SK-N-SH (cell line): Measurements from ENCODE around the gene UBXN6. TPM values are rescaled to one million over a fixed set of nuclear protein-coding genes. Genes with fewer than 3 reads are reported as not detected.

Source experiments
- CTCF ChIA-PET: fragments of 300-600, 350-600 bp; formaldehyde crosslinking; extraction: SDS; loops from one replicate; lab custom pipeline; 2021; lab: Yijun Ruan, JAX
- POLR2A ChIA-PET: fragments of 350-600 bp; sonication (Branson Sonifier 250); formaldehyde crosslinking; extraction: SDS; loops from one replicate; lab custom pipeline; 2020; ENCODE audit warnings: antibody characterized with exemption, inconsistent platforms; lab: Yijun Ruan, JAX
- DNase-seq: peaks from one replicate; pipeline ENCODE4 v3.0.0; 2012
- H2AFZ ChIP-seq: fragments of 200-600 bp; sonication (generic); 2 replicates; pipeline ENCODE4 v1.8.1; 2016; ENCODE audit warnings: antibody characterized with exemption, mild to moderate bottlenecking, low read depth
- H3F3A ChIP-seq: fragments of 200-600 bp; sonication (generic); replicated peaks from 2 replicates; pipeline ENCODE3; 2016; ENCODE audit warnings: antibody characterized with exemption, mild to moderate bottlenecking; ENCODE audit not compliant: insufficient read depth
- H3K27ac ChIP-seq, 2 experiments: fragments of 200-500 bp in 1 of 2; fragments of 200-600 bp in 1 of 2; sonication (Bioruptor generic) in 1 of 2; sonication (generic), shearing (Covaris generic) in 1 of 2; 2 replicates each; pipeline versions ENCODE4 v1.5.1 to v1.6.1; 2014 to 2016; ENCODE audit warnings: low read depth in 2 of 2, inconsistent platforms in 1 of 2, low read length in 1 of 2, mild to moderate bottlenecking in 1 of 2, mixed read lengths in 1 of 2
- H3K27me3 ChIP-seq: fragments of 200-600 bp; sonication (generic), shearing (Covaris generic); 2 replicates; pipeline ENCODE4 v1.6.1; 2016; ENCODE audit warnings: mixed run types; ENCODE audit not compliant: insufficient read depth
- H3K36me3 ChIP-seq, 2 experiments: fragments of 200-500 bp in 1 of 2; fragments of 200-600 bp in 1 of 2; sonication (Bioruptor generic) in 1 of 2; sonication (generic) in 1 of 2; replicated peaks in 1 of 2; 2 replicates each; pipeline versions ENCODE3 to v1.5.1; 2014 to 2016; ENCODE audit warnings: low read length in 1 of 2, mild to moderate bottlenecking in 1 of 2; ENCODE audit not compliant: insufficient read depth in 2 of 2, control insufficient read depth in 1 of 2
- H3K4me1 ChIP-seq, 2 experiments: fragments of 200-500 bp in 1 of 2; fragments of 200-600 bp in 1 of 2; sonication (Bioruptor generic) in 1 of 2; sonication (generic), shearing (Covaris generic) in 1 of 2; 2 replicates each; pipeline versions ENCODE4 v1.5.1 to v1.6.1; 2014 to 2016; ENCODE audit warnings: low read depth in 1 of 2, low read length in 1 of 2, mixed run types in 1 of 2; ENCODE audit not compliant: insufficient read depth in 2 of 2, control insufficient read depth in 1 of 2
- H3K4me2 ChIP-seq: fragments of 200-600 bp; sonication (generic), shearing (Covaris generic); 2 replicates; pipeline ENCODE4 v1.6.1; 2017; ENCODE audit warnings: mixed run types
- H3K4me3 ChIP-seq, 2 experiments: fragments of 200-500 bp in 1 of 2; fragments of 200-600 bp in 1 of 2; sonication (Bioruptor generic) in 1 of 2; sonication (generic), shearing (Covaris generic) in 1 of 2; 2 replicates each; pipeline versions ENCODE4 v1.5.1 to v1.8.1; 2014 to 2016; ENCODE audit warnings: low read depth in 2 of 2, inconsistent platforms in 1 of 2, low read length in 1 of 2, mild to moderate bottlenecking in 1 of 2, mixed read lengths in 1 of 2, moderate library complexity in 1 of 2
- H3K79me2 ChIP-seq: fragments of 200-600 bp; sonication (generic); 2 replicates; pipeline ENCODE4 v1.8.1; 2017; ENCODE audit warnings: mild to moderate bottlenecking; ENCODE audit not compliant: insufficient read depth
- H3K9ac ChIP-seq: fragments of 200-600 bp; sonication (generic); 2 replicates; pipeline ENCODE4 v1.6.1; 2017; ENCODE audit warnings: mixed run types
- H3K9me2 ChIP-seq: fragments of 200-600 bp; sonication (generic); 2 replicates; pipeline ENCODE4 v1.6.1; 2017; ENCODE audit warnings: mixed run types
- H3K9me3 ChIP-seq: fragments of 200-600 bp; sonication (generic); 2 replicates; pipeline ENCODE4 v1.6.1; 2017; ENCODE audit warnings: mixed run types, mild to moderate bottlenecking, moderate library complexity
- H4K20me1 ChIP-seq: fragments of 200-600 bp; sonication (generic); 2 replicates; pipeline ENCODE4 v1.6.1; 2017; ENCODE audit warnings: mild to moderate bottlenecking, mixed run types; ENCODE audit not compliant: insufficient read depth
- CHD2 ChIP-seq: fragments of 150-350 bp; IDR thresholded peaks from 2 replicates; pipeline ENCODE4 v1.6.1; 2018; ENCODE audit warnings: low read length; ENCODE audit not compliant: partially characterized antibody
- ELF1 ChIP-seq: IDR thresholded peaks from 2 replicates; pipeline ENCODE4 v1.4.0; 2012
- EP300 ChIP-seq, 2 experiments: IDR thresholded peaks; 2 replicates each; pipeline versions ENCODE4 v1.4.0 to v1.6.1; 2012; ENCODE audit warnings: borderline replicate concordance in 1 of 2, low read depth in 1 of 2, low read length in 1 of 2
- EZH2phosphoT487 ChIP-seq: fragments of 200-600 bp; sonication (generic); IDR thresholded peaks from 2 replicates; pipeline ENCODE4 v1.6.1; 2017; ENCODE audit warnings: low read depth, mixed run types, mild to moderate bottlenecking, antibody characterized with exemption, moderate library complexity, borderline replicate concordance
- FOXJ3 ChIP-seq: sonication (generic); formaldehyde crosslinking; IDR thresholded peaks from 2 replicates; pipeline ENCODE4 v1.5.1; 2020; ENCODE audit warnings: mild to moderate bottlenecking, missing genetic modification reagents
- GATA2 ChIP-seq: sonication (generic); formaldehyde crosslinking; IDR thresholded peaks from 2 replicates; pipeline ENCODE4 v1.5.0; 2020; ENCODE audit warnings: mild to moderate bottlenecking, missing genetic modification reagents
- JUND ChIP-seq: IDR thresholded peaks from 2 replicates; pipeline ENCODE4 v1.4.0; 2012
- MXI1 ChIP-seq: IDR thresholded peaks from 2 replicates; pipeline ENCODE4 v1.6.1; 2012; ENCODE audit warnings: mild to moderate bottlenecking, low read depth, low read length, improper control_type of control experiment
- RAD21 ChIP-seq: IDR thresholded peaks from 2 replicates; pipeline ENCODE4 v1.6.1; 2012; ENCODE audit warnings: mild to moderate bottlenecking, low read length
- RCOR1 ChIP-seq: fragments of 150-350 bp; IDR thresholded peaks from 2 replicates; pipeline ENCODE4 v1.6.1; 2017; ENCODE audit warnings: antibody characterized with exemption, low read length
- RFX5 ChIP-seq: IDR thresholded peaks from 2 replicates; pipeline ENCODE4 v1.6.1; 2012; ENCODE audit warnings: mild to moderate bottlenecking, improper control_type of control experiment, low read length
- SIN3A ChIP-seq: IDR thresholded peaks from 2 replicates; pipeline ENCODE4 v1.6.1; 2012; ENCODE audit warnings: low read depth, mild to moderate bottlenecking, low read length, moderate library complexity, borderline replicate concordance
- SMC3 ChIP-seq: IDR thresholded peaks from 2 replicates; pipeline ENCODE4 v1.6.1; 2012; ENCODE audit warnings: low read depth, low read length, improper control_type of control experiment
- TEAD4 ChIP-seq: IDR thresholded peaks from 2 replicates; pipeline ENCODE4 v1.4.0; 2012; ENCODE audit warnings: mild to moderate bottlenecking, borderline replicate concordance; ENCODE audit not compliant: insufficient read depth
- YY1 ChIP-seq: IDR thresholded peaks from 2 replicates; pipeline ENCODE4 v1.4.0; 2012; ENCODE audit warnings: low read depth, mild to moderate bottlenecking
- WGBS: methylation state at CpG from one replicate; pipeline ENCODE4 v1.1.6; 2017; ENCODE audit warnings: low lambda C conversion rate; 5-methylcytosine and 5-hydroxymethylcytosine counted together
- polyA plus RNA-seq, 3 experiments: library from polyadenylated mRNA; depleted of rRNA; stranded (reverse); fragments of >200 nt; gene quantifications; 2 replicates each; pipeline ENCODE4 v1.2.3, GENCODE V29; 2012
- TF ChIP-seq, protein P1 (sequence below): IDR thresholded peaks from 2 replicates; pipeline ENCODE4 v1.4.0; 2012; ENCODE audit warnings: low read depth
- TF ChIP-seq, protein P2 (sequence below): IDR thresholded peaks from 2 replicates; pipeline ENCODE4 v1.4.0; 2012; ENCODE audit warnings: low read depth, borderline replicate concordance
- TF ChIP-seq, protein P3 (sequence below): fragments of 150-350 bp; IDR thresholded peaks from 2 replicates; pipeline ENCODE4 v1.6.1; 2016; ENCODE audit warnings: mild to moderate bottlenecking, low read depth, low read length

UBXN6 gene
- polyA plus RNA-seq, 1 of the 3 experiments (the other 2 are of a cell fraction) = 110 TPM

DNA sequence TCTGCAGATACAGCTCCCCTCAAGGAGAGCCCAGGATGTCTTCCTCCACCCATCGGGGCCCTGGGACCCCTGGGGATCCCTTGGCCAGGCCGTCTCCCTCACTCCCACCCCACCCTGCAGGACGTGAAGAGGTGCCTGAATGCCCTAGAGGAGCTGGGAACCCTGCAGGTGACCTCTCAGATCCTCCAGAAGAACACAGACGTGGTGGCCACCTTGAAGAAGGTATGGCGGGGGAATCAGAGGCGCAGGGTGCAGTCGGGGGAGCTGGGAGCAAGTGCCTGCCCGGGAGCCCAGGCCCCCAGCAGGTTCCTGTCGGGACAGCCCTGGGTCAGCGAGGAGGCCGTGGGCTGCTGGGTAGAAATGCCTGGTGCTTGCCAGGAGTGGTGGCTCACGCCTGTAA lies 41.1 kb upstream of the UBXN6 start (continued):
- TF ChIP-seq SIN3A (no peak), GATA2 (CRISPR knock-in tag) (no peak), FOXJ3 (CRISPR knock-in tag) (no peak), EP300 (IDR thresholded peaks at IDR 0.05; ENCODE audit: borderline replicate concordance in 1 of 2, low read depth in 1 of 2, low read length in 1 of 2) (no peak)
- TF ChIP-seq, protein P1, sequence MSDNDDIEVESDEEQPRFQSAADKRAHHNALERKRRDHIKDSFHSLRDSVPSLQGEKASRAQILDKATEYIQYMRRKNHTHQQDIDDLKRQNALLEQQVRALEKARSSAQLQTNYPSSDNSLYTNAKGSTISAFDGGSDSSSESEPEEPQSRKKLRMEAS = no peak

DNA sequence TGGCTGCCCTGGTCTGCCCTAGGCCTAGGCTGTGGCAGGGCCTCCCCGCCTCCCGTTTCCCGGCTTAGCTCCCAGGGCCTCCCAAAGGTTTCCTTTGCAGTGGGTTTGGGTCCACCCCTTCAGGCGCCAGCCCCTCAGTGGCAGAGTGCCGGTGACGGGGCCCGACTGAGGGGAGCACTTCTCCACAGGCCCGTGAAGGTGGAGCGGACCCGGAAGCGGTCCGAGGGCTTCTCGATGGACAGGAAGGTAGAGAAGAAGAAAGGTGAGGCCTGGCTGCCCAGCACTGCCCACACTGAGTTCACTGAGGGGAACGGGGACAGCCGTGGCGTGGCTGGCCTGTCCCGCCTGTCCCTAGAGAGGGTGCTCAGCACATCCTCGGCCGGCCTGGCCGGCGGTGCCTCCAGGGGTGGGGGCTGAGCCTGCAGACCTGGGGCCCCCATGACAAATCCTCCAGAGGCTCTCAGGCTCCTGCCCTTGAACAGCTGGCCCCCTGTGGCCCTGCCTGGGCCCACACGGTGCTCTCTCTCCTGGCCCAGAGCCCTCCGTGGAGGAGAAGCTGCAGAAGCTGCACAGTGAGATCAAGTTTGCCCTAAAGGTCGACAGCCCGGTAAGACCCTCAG lies 40.3 kb upstream of the UBXN6 start:
- Histone ChIP-seq H3K9me2 (no peaks in the 10 kb centered on the region), H4K20me1 (no peaks in the 10 kb centered on the region), H3K27me3 (no peaks in the 10 kb centered on the region), H3K36me3 (peaks cover 4 to 57% of the 10 kb centered on the region in 2 experiments), H3K27ac (no peak overlapping the region), H3K4me2 (no peak overlapping the region), H3K4me1 (no peaks in the 10 kb centered on the region), H3K79me2 (no peaks in the 10 kb centered on the region), H3K9me3 (no peaks in the 10 kb centered on the region)
- CTCF ChIA-PET = interaction anchor here (0.6 to 2.7 kb wide), 4 partner anchors 26 to 529 kb away, joined by 3 to 11 read pairs (median 4); no protein-coding TSS in a partner anchor
- WGBS = 99% methylated on average over 10 of the region's 25 CpGs
- no peak for DNase-seq
- TF ChIP-seq JUND (no peak), EP300 (IDR thresholded peaks at IDR 0.05; ENCODE audit: borderline replicate concordance in 1 of 2, low read depth in 1 of 2, low read length in 1 of 2) (no peak), TEAD4 (no peak), FOXJ3 (CRISPR knock-in tag) (no peak), MXI1 (no peak), SIN3A (no peak), GATA2 (CRISPR knock-in tag) (no peak), EZH2phosphoT487 (no peak), SMC3 (no peak), RFX5 (no peak), RCOR1 (no peak), CHD2 (no peak), RAD21 (no peak), YY1 (no peak), ELF1 (no peak)
- TF ChIP-seq, protein P2, sequence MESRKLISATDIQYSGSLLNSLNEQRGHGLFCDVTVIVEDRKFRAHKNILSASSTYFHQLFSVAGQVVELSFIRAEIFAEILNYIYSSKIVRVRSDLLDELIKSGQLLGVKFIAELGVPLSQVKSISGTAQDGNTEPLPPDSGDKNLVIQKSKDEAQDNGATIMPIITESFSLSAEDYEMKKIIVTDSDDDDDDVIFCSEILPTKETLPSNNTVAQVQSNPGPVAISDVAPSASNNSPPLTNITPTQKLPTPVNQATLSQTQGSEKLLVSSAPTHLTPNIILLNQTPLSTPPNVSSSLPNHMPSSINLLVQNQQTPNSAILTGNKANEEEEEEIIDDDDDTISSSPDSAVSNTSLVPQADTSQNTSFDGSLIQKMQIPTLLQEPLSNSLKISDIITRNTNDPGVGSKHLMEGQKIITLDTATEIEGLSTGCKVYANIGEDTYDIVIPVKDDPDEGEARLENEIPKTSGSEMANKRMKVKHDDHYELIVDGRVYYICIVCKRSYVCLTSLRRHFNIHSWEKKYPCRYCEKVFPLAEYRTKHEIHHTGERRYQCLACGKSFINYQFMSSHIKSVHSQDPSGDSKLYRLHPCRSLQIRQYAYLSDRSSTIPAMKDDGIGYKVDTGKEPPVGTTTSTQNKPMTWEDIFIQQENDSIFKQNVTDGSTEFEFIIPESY = no peak
- TF ChIP-seq, protein P3, sequence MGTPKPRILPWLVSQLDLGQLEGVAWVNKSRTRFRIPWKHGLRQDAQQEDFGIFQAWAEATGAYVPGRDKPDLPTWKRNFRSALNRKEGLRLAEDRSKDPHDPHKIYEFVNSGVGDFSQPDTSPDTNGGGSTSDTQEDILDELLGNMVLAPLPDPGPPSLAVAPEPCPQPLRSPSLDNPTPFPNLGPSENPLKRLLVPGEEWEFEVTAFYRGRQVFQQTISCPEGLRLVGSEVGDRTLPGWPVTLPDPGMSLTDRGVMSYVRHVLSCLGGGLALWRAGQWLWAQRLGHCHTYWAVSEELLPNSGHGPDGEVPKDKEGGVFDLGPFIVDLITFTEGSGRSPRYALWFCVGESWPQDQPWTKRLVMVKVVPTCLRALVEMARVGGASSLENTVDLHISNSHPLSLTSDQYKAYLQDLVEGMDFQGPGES = no peak
- TF ChIP-seq, all 33 proteins: peak for 0
- Histone ChIP-seq H3K4me3 (no peak overlapping the region), H2AFZ (no peak overlapping the region), H3F3A (peaks cover 3% of the 10 kb centered on the region), H3K9ac (no peak overlapping the region)
- POLR2A ChIA-PET = no interaction called here
